Heart right ventricle (tissue), 16 donors: ENCODE results near the gene USP12. TPM values are rescaled to one million over a fixed set of nuclear protein-coding genes. Genes with fewer than 3 reads are reported as not detected.

Experiments
- ATAC-seq, 8 donors: fragments of 200-7000 bp; cut with Tn5 transposase; one replicate each; pipeline ENCODE4 v1.9.1; 2020; ENCODE audit warnings: mild to moderate bottlenecking in 8 of 8, moderate library complexity in 8 of 8, moderate number of reproducible peaks in 1 of 8
- DNase-seq, 2 donors: peaks; one replicate each; pipeline ENCODE4 v3.0.0-alpha.2; 2020
- H3K27ac ChIP-seq, 10 donors: fragments of 200-600 bp; sonication (generic) in 2 of 10; one replicate each; pipeline versions ENCODE4 v1.5.0 to v1.8.0; 2020 to 2022; ENCODE audit warnings: mild to moderate bottlenecking in 3 of 10
- H3K27me3 ChIP-seq, 7 donors: fragments of 200-600 bp; one replicate each; pipeline ENCODE4 v1.8.0; 2021 to 2022; ENCODE audit warnings: mild to moderate bottlenecking in 2 of 7
- H3K36me3 ChIP-seq, 9 donors: fragments of 200-600 bp; sonication (generic) in 1 of 9; one replicate each; pipeline versions ENCODE4 v1.5.0 to v1.8.0; 2020 to 2022; ENCODE audit warnings: mild to moderate bottlenecking in 2 of 9
- H3K4me1 ChIP-seq, 9 donors: fragments of 200-600 bp; sonication (generic) in 1 of 9; one replicate each; pipeline versions ENCODE4 v1.5.0 to v1.8.0; 2020 to 2022; ENCODE audit warnings: mild to moderate bottlenecking in 4 of 9
- H3K4me3 ChIP-seq, 10 donors: fragments of 200-600 bp; sonication (generic) in 2 of 10; one replicate each; pipeline versions ENCODE4 v1.5.0 to v1.8.0; 2020 to 2022; ENCODE audit warnings: mild to moderate bottlenecking in 7 of 10, moderate library complexity in 2 of 10
- H3K9me3 ChIP-seq, 11 donors: fragments of 200-600 bp in 10 of 11; sonication (generic) in 2 of 11; one replicate each; pipeline versions ENCODE4 v1.5.0 to v1.8.0; 2013 to 2022; ENCODE audit warnings: mild to moderate bottlenecking in 2 of 11, control low read depth in 1 of 11, moderate library complexity in 1 of 11
- WGBS, 2 donors: extraction: QIAGEN DNeasy Blood & Tissue Kit; methylation state at CpG; one replicate each; pipeline ENCODE4 v1.1.7; 2013; ENCODE audit warnings: inconsistent platforms in 1 of 2; 5-methylcytosine and 5-hydroxymethylcytosine counted together
- intact Hi-C, 10 donors: fragments of 100-400 bp; cut with DNase I; formaldehyde crosslinking; loops; one replicate each; pipeline versions ENCODE4 v1.11.1 to v1.14.2; 2022
- polyA plus RNA-seq, 2 donors: library from polyadenylated mRNA; stranded (reverse); fragments of 200-250 nt; gene quantifications; one replicate each; pipeline ENCODE4 v1.2.3, GENCODE V29; 2013
- total RNA-seq, 10 donors: library from RNA; stranded (reverse); fragmentation: NEBNext Ultra II Directional in 3 of 10; extraction: Animal tissue kit (Norgen Biotek cat#: 25700) in 3 of 10; gene quantifications; one replicate each; pipeline versions ENCODE4 v1.2.1 to v1.2.4, GENCODE V29; 2021 to 2023
- TF ChIP-seq, protein P1 (sequence below), 9 donors: fragments of 200-600 bp; sonication (generic) in 2 of 9; IDR thresholded peaks; one replicate each; pipeline versions ENCODE4 v1.5.0 to v1.8.0; 2021 to 2022; ENCODE audit warnings: antibody characterized with exemption in 9 of 9, mild to moderate bottlenecking in 5 of 9, moderate library complexity in 1 of 9
- donor health status: Arrhythmogenic right ventricular cardiomyopathy.
- donor health status: ischemic (EF 13 %, LVEDD 7.1; RV severe dilation, severe dysfunction).
- donor health status: healthy with polysubstance abuse.
- donor health status: DM: no; HTN: yes; CAD: no.
- donor health status: DM: no; HTN: no; CAD: no.
- donor health status: ischemic (EF 25% LVEDD 6.9; RV normal size, moderate dysfunction).
- donor health status: ischemic (EF 25% LVEDD 5.7; RV mildly dilated, moderate dysfunction).
- donor health status: healthy.
- donor health status: DM: yes; HTN: yes; CAD: no.
- donor health status: Ischemic cardiomyopathy.
- donor health status: ischemic (EF 35%, LVEDD 5.7; RV mildly dilated, moderate dysfunction).
- donor health status: nonischemic (EF 11% LVEDD 7.7; RV severe dilation, severe dysfunction).
- donor health status: DM: yes; HTN: yes; CAD: no.
- donor health status: PGD.
- donor health status: ischemic (EF 29% LVEDD 5.4; RV normal size, mild dysfunction).
- donor health status: nonischemic (EF 23%, LVEDD 6.1; RV moderate dilation, normal function).

Gene USP12
- total and polyA plus RNA-seq, 12 donors: 4.3 to 22.9 (median 19.0) TPM

DNA sequence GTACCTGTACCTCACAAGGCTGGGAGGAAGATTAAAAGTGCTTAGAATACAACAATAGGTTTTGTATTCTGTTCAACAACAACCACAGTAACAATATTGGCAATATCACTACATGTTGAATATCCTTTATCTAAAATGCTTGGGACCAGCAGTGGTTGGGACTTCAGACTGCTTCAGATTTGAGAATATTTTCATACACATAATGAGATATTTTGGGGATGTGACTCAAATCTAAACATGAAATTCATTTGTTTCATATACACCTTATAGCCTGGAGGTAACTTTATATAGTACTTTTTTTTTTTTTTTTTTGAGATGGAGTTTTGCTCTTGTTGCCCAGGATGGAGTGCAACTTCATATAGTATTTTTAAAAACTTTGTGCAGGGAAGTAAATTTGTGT is 73.9 kb downstream of the USP12 start:
- TF ChIP-seq, protein P1, sequence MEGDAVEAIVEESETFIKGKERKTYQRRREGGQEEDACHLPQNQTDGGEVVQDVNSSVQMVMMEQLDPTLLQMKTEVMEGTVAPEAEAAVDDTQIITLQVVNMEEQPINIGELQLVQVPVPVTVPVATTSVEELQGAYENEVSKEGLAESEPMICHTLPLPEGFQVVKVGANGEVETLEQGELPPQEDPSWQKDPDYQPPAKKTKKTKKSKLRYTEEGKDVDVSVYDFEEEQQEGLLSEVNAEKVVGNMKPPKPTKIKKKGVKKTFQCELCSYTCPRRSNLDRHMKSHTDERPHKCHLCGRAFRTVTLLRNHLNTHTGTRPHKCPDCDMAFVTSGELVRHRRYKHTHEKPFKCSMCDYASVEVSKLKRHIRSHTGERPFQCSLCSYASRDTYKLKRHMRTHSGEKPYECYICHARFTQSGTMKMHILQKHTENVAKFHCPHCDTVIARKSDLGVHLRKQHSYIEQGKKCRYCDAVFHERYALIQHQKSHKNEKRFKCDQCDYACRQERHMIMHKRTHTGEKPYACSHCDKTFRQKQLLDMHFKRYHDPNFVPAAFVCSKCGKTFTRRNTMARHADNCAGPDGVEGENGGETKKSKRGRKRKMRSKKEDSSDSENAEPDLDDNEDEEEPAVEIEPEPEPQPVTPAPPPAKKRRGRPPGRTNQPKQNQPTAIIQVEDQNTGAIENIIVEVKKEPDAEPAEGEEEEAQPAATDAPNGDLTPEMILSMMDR (IDR thresholded peaks at IDR 0.05): no peak
- H3K27ac ChIP-seq: no peak overlapping the region

GRCh38 chr13:27091451-27091850 is 80.2 kb downstream of the USP12 start:
- Histone ChIP-seq H3K4me1 (no peaks in the 10 kb centered on the region), H3K4me3 (no peak overlapping the region), H3K27me3 (no peaks in the 10 kb centered on the region), H3K27ac (no peak overlapping the region), H3K36me3 (peaks cover 0 to 80% (median 15%) of the 10 kb centered on the region in 9 donors), H3K9me3 (no peaks in the 10 kb centered on the region)
- intact Hi-C loops: no loop called here
- 95% methylated on average over 4 of the region's 4 CpGs for WGBS, 2 donors
- TF ChIP-seq, protein P1 (IDR thresholded peaks at IDR 0.05): no peak
- DNase-seq (no peak), ATAC-seq (no peak)

More for the DNA sequence above, 73.9 kb downstream of the USP12 start:
- Histone ChIP-seq H3K36me3 (peaks cover 0 to 74% (median 6%) of the 10 kb centered on the region in 9 donors), H3K4me1 (peaks cover 0 to 12% (median 0%) of the 10 kb centered on the region in 9 donors), H3K4me3 (no peak overlapping the region), H3K9me3 (no peaks in the 10 kb centered on the region), H3K27me3 (no peaks in the 10 kb centered on the region)
- DNase-seq (no peak), ATAC-seq (no peak)
- intact Hi-C loops: no loop called here

DNA sequence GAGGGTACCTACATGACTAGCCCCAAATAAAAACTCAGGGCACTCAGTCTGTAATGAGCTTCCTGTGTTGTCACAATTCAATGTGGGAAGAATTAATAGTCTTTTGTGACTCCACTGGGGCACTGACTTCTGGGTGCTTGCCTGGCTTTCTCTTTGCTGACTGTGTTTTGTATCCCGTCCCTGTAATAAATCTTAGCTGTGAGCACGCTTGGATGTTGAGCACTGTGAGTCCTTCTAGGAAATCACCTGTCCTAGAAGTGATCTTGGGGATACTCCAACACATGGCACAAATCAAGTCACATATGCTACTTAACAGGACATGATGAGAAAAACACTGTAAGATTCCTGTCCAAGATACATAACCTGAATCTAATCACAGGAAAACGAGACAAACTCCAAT is 83.0 kb downstream of the USP12 start:
- intact Hi-C loops: no loop called here
- no peak for DNase-seq
- no peaks in the 10 kb centered on the region for H3K27me3 ChIP-seq
- H3K4me3 ChIP-seq: no peak overlapping the region
- no peaks in the 10 kb centered on the region for H3K9me3 ChIP-seq
- TF ChIP-seq, protein P1 (IDR thresholded peaks at IDR 0.05): no peak
- H3K27ac ChIP-seq: no peak overlapping the region
- H3K4me1 ChIP-seq: no peaks in the 10 kb centered on the region
- peaks cover 0 to 74% (median 9%) of the 10 kb centered on the region in 9 donors for H3K36me3 ChIP-seq
- 68 to 78% methylated on average over 3 of the region's 3 CpGs for WGBS, 2 donors
- no peak for ATAC-seq

- H3K27me3 ChIP-seq: no peaks in the 10 kb centered on the region
- intact Hi-C loops: no loop called here
- H3K4me1 ChIP-seq: no peaks in the 10 kb centered on the region
- H3K4me3 ChIP-seq: no peak overlapping the region
- WGBS, 2 donors: 74 to 86% methylated on average over 6 of the region's 6 CpGs
- TF ChIP-seq, protein P1 (IDR thresholded peaks at IDR 0.05): no peak
- H3K9me3 ChIP-seq: no peaks in the 10 kb centered on the region
- no peak overlapping the region for H3K27ac ChIP-seq
- no peak for ATAC-seq
- no peak for DNase-seq
- peaks cover 0 to 72% (median 9%) of the 10 kb centered on the region in 9 donors for H3K36me3 ChIP-seq
Observed at GRCh38 chr13:27086599-27087265, 84.9 kb downstream of the USP12 start.
